Fibroblast of villous mesenchyme (primary cell): ENCODE data around the gene SNCG. TPM values are rescaled to one million over a fixed set of nuclear protein-coding genes. Genes with fewer than 3 reads are reported as not detected.
A peak's percentile ranks its signal among the peaks of the same experiment; 100 is the strongest.
"Not testable (repeated sequence)": the region's sequence is repeated elsewhere in the genome, so short reads cannot be mapped to it uniquely, and the experiment has no call there.

Experiments used
- DNase-seq: peaks from one replicate; pipeline ENCODE4 v3.0.0-alpha.2; 2010; ENCODE audit warnings: low read depth
- H3K4me3 ChIP-seq: 2 replicates; pipeline ENCODE4 v1.5.1; 2011; ENCODE audit warnings: low read depth, mild to moderate bottlenecking, low read length
- CTCF ChIP-seq: IDR thresholded peaks from 2 replicates; pipeline ENCODE4 v1.5.1; 2012; ENCODE audit warnings: low read depth, mild to moderate bottlenecking, low read length; ENCODE audit not compliant: insufficient read depth
- total RNA-seq: library from RNA; depleted of rRNA; stranded (reverse); fragments of >200 nt; gene quantifications from 2 replicates; pipeline ENCODE4 v1.2.3, GENCODE V29; 2012

SNCG gene
- total RNA-seq, 1 donor = 3.5 TPM

- DNase-seq = no peak
- TF ChIP-seq CTCF = no peak
These were observed 25.7 kb upstream of the SNCG start for GRCh38 chr10:86932674-86933073.

GRCh38 chr10:86934162-86934711 is 24.2 kb upstream of the SNCG start:
- not testable (repeated sequence) for DNase-seq, H3K4me3 ChIP-seq

More at GRCh38 chr10:86932674-86933073, 25.7 kb upstream of the SNCG start:
- no peak overlapping the region for H3K4me3 ChIP-seq

- DNase-seq = peak; percentile 32
- no peak for TF ChIP-seq CTCF
- no peak overlapping the region for H3K4me3 ChIP-seq
These were observed 21.5 kb upstream of the SNCG start for GRCh38 chr10:86936661-86937501.

GRCh38 chr10:86937502-86938154 is 20.8 kb upstream of the SNCG start:
- TF ChIP-seq CTCF = no peak
- H3K4me3 ChIP-seq = no peak overlapping the region
- DNase-seq = no peak

GRCh38 chr10:86938260-86938659 is 20.1 kb upstream of the SNCG start:
- TF ChIP-seq CTCF = no peak
- H3K4me3 ChIP-seq = no peak overlapping the region

GRCh38 chr10:86940076-86940475 is 18.3 kb upstream of the SNCG start:
- H3K4me3 ChIP-seq, DNase-seq: not testable (repeated sequence)

More at GRCh38 chr10:86938260-86938659, 20.1 kb upstream of the SNCG start:
- DNase-seq = no peak

- no peak overlapping the region for H3K4me3 ChIP-seq
- no peak for DNase-seq
- no peak for TF ChIP-seq CTCF
These were observed 17.7 kb upstream of the SNCG start for GRCh38 chr10:86940677-86941076.
